HG03280 (cell line): ENCODE results near the gene CHRNA1.

Experiments
- ATAC-seq: cut with Tn5 transposase; IDR thresholded peaks from one replicate; pipeline ENCODE4 v1.9.1; 2021; ENCODE audit warnings: mild to moderate bottlenecking, moderate library complexity; ENCODE audit not compliant: unreplicated experiment

The CHRNA1 gene

DNA sequence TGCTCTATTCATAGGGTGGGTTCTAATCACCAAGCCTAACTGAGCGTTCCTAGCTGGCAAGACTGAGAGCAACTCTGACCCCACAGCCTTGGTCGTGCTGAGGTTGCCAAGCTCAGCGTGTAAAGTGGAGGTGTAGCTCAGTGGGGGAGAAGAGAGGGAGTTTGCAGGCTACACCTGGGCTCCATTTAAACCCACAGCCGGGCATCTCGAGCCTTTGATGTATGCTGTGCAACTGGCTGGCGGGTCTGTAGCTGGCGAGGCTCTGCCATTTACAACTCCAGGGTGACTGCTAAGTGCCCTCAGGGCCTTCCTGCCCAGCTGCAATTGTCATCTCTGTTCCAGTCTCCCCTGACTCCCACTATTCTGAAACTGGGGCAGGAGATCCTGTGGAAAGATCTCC is 20.0 kb upstream of the CHRNA1 start:
- ATAC-seq: no peak

DNA sequence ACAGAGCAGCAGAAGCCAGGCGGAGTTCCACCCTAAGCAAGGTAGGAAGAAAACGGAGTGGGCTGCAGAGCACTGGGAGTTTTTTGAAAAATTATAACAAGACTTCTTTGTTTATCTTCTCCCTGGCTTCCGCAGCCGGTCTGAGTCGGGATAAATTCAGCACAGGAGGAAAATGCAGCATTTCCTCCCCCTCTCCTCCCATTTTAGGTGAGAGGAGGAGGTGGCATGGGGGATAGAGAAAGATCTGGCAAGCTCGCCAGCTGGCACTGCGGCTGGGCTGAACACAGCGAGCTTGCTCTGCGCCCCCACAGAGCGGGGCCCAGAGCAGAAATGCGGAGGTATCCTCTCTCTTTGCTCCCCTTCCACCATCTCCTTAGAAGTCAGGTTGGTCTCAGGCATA is 17.7 kb upstream of the CHRNA1 start:
- ATAC-seq: no peak

DNA sequence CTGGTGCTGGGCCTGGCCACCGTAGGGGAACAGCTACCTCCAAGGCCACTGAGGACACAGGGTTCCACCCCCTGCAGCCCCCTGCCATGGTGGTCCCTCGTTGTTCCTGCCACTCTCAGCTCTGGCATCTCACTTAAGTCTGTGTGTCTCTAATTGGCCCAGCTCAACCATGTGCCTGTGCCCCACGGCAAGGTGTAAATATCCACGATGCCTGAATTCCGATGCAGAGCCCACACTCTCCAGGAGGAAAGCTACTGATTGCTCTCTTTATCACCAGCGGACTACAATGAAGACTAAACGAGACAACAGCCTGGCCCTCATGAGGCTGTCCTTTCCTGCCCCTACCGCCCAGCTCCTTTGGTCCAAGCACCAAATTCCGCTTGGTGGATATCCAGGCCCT is 17.0 kb upstream of the CHRNA1 start:
- ATAC-seq: no peak

- no peak for ATAC-seq
These were observed 16.6 kb upstream of the CHRNA1 start for GRCh38 chr2:174780856-174781255.

GRCh38 chr2:174780191-174780840 is 16.0 kb upstream of the CHRNA1 start:
- no peak for ATAC-seq

- ATAC-seq: no peak
These were observed 15.2 kb upstream of the CHRNA1 start for GRCh38 chr2:174779361-174779928.

- ATAC-seq: peak; percentile 60
These were observed 14.1 kb upstream of the CHRNA1 start for GRCh38 chr2:174778085-174778981.

- ATAC-seq: no peak
These were observed 13.2 kb upstream of the CHRNA1 start for GRCh38 chr2:174777347-174778084.

DNA sequence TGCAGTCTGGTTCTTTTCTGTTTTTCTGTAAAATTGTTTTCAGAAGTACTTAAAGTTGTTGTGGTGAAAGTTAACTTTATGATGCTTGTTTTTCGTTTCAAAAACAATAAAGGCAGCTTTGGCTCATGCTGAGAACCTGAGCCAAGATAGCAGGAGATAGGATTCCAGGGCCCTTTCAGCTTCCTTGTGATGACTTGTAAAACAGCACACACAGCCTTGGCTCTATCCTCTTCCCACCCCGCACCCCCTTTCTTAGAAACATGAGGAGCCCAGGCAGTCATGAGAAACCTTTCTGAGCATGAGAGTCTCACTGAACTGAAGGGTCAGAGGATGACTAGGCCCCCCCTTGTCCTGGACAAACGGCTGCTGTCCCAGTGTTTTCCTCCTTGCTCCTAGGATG is 12.4 kb upstream of the CHRNA1 start:
- ATAC-seq: no peak

DNA sequence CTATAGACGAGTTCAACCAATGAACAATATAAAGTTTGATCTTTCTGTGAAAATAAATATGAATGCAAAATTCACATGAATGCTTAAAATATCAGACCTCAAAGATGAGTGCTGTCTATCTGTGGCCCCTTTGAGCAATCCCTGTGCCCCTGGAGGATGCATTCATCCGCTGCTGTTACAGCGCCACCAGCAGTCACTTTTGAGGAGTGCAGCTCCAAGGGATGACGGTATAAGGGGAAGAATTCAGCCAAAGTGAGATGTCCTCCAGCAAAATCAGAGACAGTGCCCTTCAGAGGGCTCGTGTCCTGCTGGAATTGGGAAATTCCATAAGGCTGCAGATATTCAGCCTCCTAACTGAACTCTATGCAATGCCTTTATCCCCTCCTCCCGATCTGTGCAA is 12.0 kb upstream of the CHRNA1 start:
- ATAC-seq: no peak

DNA sequence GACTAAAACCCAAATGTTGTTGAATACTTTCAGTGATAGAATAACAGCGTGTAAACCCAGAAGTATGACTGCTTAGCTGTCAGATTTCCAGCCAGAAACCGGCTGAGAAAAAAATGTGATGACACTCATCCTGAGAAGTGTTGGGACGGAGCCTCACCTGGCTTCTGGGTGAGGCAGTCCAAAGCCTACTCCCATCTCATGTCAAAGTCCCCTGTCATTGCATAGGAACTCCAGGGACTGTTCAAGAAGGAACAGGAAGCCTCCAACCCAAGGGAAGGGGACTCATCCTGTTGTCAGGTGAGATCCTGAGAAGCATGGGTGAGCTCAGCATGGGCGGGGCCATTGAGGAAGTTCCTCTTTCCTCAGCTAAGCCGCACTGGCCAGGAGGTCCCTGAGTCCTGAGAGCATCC is 11.3 kb upstream of the CHRNA1 start:
- no peak for ATAC-seq

DNA sequence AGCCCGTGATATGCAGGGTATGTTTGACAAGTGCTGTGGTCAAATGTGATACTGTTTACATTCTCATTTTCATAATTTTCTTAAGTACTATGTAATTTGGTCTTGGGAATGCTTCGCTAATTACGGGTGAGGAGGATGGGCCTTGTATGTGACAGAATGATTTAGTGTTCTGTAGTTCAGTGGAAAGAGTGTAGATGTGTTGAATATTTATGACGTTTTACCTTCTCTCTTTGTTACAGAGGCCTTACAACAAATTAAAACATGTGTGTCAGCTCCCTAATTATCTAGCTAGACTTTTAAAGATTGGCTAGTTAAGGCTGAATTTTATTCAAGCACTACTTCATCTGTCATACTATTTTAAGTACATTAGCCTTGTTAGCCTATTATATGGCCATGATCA is 10.6 kb upstream of the CHRNA1 start:
- no peak for ATAC-seq

DNA sequence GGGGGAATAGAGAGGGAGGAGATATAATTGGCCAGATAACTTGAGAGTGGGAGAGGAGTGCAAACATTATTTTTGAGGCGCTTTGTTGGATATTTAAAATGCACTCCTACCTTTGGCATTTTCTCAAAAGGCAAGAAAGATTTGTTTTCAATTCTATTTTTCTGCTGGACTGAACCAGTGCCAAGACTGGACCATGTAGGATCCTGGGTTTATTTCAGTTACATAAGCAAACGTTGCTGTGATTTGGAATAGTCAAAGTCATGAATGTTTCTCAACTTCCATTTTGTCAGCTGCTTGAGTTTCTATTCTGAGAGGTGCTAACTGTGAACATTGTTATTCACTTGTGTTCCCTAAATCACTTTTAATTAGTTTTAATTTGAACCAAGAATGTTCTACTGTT is 8.9 kb upstream of the CHRNA1 start:
- ATAC-seq: no peak

DNA sequence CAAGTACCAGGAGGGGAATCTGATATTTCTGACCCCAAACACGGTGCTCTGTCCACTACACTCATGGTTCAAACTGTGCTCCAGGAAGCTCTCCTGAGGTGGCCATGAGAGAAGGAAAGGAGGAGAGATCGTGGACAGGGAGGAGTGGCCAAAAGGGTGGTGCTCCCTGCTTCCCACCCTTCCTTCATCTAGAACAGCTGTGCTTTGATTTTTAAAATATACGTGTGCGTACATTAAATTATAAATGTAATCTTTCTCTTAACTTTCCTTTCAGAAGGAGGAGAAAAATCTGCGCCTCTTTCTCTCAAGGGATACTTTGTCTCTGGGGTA is 8.2 kb upstream of the CHRNA1 start:
- ATAC-seq: no peak

DNA sequence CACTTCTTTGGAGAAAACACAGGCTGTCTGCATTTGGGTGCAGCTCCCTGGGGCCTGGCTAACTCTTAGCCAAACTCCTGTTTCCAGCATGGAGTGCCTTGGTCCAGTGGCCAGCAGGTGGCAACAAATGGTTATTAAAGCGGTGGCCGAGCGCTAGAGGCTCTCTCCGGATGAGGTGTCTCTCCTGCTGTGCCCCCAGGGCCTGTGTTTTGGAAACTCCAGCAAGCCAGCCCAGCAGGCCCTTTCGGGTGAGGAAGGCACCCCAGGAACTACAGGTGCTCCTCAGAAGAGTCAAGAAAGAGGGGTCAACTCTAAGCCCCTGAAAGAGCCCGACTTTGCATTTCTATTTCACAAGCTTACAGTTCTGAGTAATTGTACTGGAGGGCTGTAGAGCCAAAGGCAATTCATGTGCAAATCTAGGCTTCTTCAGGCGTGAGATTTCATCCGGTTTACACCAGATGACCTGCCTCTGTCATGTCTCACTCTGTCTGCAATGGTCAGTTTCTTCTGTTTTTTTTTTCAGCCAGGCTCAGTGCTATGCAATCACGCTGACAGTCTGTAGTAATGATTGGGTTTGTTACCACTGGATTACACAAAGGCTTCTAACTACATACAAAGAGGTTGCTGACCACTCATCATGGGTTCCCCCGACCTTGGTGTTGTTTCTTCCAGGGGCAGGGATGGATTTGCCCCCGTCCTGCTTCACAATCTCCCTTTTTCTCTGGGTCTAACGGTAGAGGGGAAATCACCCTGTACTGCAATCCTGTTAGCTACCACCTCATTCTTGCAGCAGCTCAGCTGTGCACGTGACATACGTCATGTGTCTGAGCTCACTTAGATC is 7.6 kb upstream of the CHRNA1 start:
- peak; percentile 80 for ATAC-seq

DNA sequence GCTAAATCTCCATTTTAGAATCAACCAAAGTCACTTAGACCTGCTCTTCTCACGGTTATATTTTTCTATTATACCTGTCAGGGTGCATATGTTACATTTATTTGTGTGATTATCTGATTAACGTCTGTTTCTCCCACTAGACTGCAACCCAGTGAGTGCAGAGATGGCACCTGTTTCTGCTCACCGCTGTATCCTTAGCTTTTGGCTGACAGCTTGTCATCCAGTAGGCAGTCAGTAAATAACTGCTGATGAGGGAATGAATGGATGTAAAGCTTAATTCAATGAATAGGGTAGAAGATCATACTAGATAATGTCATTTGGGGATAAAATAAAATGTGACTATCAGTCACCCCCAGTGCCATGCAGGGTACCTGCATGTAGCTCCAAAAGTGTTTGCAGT is 6.9 kb upstream of the CHRNA1 start:
- no peak for ATAC-seq

GRCh38 chr2:174768557-174768956 is 4.3 kb upstream of the CHRNA1 start:
- no peak for ATAC-seq

DNA sequence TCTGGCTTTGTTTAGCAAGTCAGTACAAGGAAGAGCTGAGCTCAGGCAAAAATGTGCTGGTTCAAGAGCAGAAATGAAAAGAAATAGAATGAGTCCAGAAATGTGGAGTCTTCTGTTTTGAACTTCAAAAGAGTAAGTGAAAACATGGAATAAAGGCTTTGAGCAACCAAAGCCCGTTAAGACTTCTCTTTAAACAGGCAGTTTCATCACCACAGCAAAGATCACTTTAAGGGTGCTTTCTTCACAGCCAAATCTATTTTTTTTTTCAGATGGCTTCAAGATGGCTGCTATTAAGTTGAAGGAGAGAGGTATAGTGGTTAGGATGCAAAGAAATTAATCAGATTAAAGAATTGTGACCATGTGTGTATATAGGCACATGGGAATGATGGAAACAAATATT is 2.0 kb upstream of the CHRNA1 start:
- no peak for ATAC-seq

DNA sequence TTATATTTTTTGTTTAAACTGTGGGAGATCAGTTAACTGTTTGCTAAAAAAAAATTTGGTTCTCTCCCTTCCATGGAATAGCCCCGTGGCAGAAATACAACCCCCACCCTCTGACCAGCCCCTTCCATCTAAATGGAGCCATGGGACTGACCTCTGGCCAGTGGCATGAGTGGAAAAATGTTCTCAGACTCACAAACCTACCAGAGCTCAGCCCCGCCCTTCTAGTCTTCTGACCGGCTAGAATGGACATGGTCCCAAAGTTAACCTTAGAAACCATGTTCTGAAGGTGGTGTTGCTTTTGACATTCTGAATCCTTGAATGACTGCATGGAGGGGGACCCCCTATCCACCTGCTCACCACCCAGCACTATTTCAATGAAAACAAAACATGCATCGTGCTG is 1.3 kb upstream of the CHRNA1 start:
- no peak for ATAC-seq

GRCh38 chr2:174763780-174764179 is 492 bp downstream of the CHRNA1 start:
- ATAC-seq: no peak

DNA sequence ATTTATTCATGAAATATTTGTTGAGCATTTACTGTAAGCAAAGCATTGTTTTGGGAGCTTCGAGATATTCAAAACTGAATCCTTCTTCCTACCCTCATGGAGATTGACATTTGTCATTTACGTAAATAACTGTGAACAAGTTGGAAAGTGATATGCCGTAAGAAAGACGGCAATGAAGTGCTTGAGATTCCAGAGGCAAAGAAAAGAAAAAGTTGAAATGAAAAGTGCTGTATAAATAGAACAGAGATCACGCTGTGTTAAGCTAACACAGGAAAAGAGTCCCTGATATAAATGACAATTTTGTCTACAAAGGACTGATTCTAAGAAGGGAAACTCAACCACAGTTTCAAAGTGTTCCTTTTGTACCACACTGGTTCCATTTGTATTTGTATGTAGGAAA is 1.8 kb downstream of the CHRNA1 start:
- no peak for ATAC-seq
